M059J (cell line): ENCODE measurements around the gene THADA. TPM values are rescaled to one million over a fixed set of nuclear protein-coding genes. Genes with fewer than 3 reads are reported as not detected.
"Not testable (repeated sequence)": the region's sequence is repeated elsewhere in the genome, so short reads cannot be mapped to it uniquely, and the experiment has no call there.

ENCODE experiments used
- DNase-seq: peaks from one replicate; pipeline ENCODE4 v3.0.0-alpha.2; 2012; ENCODE audit warnings: low read depth
- total RNA-seq: library from RNA; depleted of rRNA; stranded (reverse); fragments of >200 nt; shearing (Covaris generic); gene quantifications from 2 replicates; pipeline ENCODE4 v1.2.3, GENCODE V29; 2014

THADA gene
- total RNA-seq, 1 experiment from 2014 or later = 12.7 TPM

DNA sequence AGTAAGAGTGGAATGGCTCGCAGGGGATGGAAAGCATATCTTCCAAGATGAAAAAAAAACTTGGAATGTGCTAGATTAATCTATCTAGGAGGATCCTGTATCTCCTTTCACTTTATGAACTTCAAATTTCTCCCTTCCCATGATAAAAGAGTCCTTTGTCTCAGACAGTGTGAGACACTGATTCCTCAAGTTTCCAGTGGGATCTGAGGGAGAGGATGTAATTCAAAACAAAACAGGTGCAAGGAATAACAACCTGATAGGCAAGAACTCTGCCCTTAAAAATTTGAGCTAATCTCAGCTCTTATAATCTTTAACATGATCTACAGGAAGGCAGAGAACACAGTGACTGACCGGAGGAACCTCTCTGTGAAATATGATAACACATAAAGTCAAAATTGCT lies 207.5 kb downstream of the THADA start:
- DNase-seq = no peak

DNA sequence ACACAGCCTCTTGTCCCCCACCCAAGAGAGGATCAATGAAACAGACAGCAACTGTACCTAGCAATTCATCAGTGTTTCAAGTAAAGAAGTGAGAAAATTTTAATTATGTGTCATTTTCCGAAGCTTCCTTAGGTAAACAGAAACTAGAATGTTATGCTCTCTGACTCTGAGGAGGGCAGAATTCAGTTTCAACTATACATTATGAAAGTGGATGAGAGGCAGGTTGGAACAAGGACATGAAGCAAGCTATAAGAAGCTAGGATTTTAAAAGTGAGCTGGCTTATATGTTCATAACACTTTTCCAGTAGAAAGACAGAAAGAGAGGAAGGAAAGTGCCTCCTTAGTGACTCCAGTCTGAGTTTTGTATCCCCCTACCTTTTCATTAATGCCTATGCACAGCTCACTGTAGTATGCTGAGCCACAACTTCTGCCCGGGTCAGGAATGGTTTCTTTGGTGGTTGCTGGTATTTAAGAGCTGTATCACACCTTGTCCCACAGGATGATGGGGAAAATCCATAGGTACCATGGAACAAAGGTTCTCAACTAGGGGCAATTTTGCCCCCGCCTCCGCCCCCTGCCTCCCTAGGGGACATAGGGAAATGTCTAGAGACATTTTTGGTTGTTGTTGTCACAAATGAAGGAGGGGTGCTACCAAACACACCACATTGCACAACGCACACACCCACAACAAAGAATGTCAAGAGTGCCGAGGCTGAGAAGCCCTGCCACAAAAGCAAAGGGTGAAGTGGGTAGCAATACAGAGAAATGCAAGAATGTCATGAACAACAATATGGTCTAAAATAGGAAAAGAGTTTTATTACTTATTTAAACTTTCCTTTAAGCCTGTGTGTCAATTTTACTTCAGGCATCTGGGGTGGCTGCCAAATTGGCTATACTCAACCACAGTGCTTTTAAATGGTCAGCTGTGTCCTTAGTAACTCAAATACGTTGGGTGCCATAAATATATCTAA lies 208.5 kb downstream of the THADA start:
- DNase-seq = peak; percentile 66

DNA sequence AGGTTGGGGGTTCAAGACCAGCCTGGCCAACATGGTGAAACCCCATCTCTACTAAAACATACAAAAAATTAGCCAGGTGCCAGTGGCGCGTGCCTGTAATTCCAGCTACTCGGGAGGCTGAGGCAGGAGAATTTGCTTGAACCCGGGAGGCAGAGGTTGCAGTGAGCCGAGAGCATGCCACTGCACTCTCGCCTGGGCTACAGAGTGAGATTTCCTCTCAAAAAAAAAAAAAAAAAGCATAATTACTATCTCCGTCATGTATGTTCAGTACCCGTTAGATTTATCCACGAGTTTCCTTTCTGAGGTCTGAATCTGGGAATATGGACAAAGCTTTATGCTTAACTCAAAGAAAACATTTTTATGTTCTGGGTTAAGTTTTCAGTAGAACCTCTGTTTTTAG lies 209.2 kb downstream of the THADA start:
- not testable (repeated sequence) for DNase-seq

DNA sequence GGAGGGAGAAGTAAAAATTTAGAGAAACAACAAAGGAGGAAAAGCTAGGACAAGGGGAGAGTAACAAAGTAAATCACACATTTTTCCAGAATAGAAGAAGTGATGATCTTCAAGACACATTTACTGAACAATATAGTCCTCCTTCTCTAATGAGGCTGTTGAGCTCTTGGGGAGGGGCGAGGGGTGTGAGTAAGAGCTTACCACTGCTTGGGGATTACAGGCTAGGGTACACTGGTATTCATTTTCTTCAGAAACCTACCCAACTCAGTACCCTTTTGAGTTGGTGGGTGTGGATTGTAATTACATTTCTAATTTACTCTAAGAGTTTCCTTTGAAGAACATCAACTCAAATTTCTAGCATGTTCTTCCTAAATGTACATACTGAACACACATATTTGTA lies 211.7 kb downstream of the THADA start:
- DNase-seq = no peak

DNA sequence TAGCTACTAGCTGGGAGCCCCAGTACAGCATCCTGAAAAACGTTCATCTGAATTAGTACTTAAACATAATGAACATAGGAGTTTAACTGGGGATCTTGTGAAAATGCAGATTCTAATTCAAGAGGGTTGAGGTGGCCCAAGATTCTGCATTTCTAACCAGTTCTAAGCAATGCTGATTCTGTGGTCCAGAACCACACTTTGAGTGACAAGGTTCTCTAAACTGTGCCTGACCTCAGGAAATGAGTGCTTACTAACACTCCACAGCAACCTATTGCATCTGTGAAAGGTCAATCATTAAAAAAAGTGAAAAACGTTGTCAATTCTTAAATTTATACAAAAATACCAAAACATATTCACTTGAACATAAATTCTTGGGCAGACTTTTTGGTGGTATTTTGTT lies 212.3 kb downstream of the THADA start:
- no peak for DNase-seq

DNA sequence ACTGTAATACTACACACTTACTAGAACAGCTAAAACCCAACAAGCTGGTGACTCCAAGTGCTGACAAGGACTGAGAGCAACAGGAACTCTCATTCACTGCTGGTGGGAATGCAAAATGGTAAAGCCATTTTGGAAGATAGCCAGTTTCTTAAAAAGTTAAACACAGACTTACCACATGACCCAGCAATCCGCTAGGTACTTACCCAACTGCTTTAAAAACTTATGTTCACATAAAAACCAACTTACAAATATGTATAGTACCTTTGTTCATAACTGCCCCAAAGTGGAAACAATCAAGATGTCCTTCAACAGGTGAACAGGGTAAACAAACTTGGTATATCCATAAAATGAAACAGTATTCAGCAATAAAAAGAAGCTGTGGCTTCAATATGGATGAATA lies 216.3 kb downstream of the THADA start:
- DNase-seq = no peak

DNA sequence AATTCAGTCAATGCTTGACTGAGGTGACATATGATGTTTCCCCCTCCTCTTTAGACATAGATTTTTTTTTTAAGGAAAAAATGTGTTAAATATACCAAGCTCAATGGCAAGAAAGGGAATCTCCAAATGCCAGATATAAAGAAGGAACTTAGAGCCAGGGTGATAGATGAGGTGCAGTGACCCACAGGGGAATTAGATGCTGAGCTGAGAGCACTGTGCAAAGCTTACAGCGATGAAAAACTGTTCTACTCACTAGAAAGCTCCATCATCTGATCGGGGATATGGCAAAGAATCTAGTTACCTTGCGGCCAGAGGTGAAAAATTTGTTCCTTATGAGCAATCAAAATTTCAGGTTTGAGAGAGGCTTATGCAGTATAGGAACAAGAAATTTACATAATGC lies 218.5 kb downstream of the THADA start:
- DNase-seq = no peak

DNA sequence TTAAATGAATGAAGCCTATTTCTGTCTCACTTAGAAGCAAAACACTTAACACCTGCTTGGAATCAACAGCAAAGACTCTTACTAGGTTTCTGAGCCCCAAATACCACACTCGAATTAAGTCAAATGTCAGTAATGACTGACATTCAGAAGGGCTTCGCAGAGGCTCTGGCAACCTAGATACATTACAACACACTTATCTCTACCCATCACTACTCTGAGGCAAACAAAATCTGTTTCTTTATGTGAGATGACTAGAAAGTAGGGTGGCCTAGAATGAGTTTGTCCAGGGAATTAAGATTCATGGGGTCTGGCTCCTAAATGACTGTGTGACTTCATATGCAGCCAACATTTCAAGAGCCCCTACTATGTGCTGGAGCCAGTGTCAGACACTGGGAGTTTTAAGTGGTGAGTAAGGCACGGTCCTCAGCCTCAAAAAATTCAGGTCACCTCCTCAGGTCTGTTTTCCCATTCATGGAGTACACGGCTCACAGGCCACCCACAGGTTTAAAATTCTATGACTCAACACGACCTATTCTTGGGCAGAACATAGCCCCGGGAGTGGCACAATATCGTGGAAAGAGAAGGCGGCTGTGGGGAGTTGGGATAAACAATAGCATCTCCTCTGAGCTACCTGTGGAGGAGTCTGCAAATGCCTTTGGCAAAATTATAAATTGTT lies 219.2 kb downstream of the THADA start:
- peak; percentile 6 for DNase-seq

DNA sequence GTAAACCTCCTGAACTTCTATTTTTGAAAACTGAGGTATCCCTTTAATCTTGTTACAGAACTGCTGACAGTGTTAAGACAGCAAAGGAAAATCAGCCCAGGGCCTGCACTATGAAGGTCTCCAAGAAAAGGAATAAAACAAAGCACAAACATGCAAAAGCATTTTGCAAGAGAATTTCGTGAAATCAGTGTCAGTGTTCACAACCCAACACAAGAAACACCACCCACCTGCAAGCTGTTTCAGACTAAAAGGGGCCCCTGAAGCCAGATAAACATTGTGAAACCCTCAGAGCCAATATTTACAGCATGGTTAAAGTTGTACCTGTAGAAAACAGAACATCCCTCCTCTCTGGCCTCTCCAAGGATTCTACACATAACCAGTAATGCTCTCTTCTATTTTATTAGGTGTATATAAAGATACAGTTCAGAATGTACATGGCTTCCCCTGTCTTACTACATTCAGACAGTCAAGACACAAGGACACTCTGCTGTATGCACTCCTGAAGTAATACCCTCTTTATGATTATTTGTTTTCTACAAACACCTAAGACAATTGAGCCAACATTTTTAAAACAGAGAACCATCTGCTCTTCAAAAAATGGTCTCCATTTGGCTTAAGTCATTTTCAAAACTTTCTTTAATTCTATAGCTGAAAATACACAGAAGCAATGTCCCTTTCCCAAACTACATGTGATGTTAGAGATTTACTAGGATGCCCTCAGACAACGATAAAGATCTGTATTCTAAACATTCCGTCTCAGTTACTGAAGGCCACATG lies 219.9 kb downstream of the THADA start:
- DNase-seq = no peak

DNA sequence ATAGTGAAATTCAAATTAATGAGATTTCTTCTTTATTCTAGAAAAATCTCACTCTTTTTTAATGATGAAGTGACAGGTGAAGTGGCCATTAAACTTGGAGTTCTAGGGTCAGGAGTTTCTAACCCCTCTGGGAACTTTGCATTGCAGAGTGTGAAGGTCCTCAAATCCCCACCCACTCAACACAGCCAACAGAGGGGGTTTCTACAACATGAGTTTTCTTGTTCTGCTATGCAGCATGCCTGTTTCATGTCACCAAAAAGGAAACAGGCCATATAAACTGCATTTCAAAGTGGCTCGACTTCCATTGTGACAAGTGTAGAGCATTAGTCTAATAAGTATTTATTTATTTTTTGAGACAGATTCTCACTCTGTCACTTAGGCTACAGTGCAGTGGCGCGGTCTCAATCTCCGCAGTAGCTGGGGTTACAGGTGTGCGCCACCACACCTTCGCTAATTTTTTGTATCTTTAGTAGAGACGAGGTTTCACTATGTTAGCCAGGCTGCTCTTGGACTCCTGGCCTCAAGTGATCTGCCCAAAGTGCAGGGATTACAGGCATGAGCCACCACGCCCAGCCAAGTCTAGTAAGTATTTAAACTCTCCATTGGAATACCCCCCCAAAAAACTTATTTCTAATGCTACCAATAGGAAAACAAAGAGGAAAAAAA lies 223.3 kb downstream of the THADA start:
- DNase-seq = no peak

DNA sequence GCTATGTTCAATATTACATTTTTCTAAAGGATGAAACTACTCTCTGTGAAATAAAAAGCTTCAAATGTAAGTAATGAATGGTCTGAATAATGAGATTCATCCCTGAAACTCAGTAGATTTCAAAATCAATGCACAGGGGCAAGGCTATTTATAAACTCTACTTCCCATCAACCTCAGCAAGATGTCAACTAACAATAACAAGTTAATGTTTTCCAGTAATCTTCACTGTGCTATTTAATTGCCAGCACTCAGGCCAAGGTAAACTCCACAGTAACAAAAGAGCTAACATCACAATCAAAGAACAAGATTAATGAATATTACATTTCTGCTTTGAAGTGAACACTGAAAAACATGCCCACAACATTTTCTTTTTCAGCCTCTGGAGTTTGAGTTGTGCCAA lies 225.1 kb downstream of the THADA start:
- no peak for DNase-seq

DNA sequence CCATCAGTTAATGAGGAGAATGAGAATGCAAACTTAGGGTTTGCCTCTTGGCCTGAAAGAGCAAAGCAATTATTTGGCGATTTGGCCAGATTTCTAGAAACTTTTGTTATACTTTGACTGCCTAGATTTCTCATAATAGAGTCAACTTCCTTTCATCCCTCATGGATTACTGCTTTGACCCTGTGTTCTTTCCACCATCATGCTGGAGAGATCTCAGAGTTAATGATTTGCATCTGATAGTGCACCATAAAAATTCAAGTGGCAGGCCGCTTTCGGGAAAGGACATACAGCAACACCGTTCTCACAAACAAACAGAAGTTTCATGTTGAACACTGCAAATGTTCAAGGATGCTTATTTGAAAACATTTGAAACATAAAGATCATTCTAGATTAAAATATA lies 225.7 kb downstream of the THADA start:
- no peak for DNase-seq

DNA sequence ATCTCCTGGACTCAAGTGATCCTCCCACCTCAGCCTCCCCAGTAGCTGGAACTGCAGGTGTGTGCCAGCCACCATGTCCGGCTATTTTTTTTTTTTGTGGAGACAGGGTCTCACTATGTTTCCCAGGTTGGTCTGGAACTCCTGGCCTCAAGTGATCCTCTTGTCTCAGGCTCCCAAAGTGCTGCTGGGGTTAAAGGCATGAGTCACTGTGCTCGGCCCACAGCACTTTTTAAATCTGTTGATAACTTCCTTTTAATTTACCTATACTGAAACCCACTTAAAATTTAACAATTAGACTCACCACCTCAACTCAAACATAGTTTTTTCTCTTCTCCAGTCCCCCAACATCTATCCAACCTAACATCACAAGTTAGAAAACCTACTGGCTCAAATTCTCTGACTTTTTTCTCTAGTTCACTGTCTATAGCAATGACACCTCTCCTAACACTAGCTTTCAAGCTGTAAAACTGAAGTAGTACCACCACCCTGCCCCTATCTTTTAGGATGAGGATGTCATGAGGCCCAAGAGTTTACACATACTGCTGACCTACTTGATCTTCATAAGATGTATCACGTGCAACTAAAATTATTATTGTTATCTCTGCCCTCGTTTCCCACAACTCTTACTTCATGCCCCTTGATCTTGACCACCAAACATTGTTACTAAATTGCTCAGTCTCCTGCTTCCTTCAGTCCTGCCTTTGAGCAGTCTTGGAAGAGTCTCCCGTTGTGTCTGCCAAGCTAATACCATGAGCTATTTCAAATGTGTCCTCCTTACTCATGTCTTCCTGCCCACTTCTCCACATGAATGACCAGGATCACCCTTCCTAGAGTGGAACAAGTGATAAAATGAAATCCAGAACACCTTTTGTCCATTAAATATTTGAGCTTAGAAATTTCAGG lies 227.1 kb downstream of the THADA start:
- DNase-seq = no peak

DNA sequence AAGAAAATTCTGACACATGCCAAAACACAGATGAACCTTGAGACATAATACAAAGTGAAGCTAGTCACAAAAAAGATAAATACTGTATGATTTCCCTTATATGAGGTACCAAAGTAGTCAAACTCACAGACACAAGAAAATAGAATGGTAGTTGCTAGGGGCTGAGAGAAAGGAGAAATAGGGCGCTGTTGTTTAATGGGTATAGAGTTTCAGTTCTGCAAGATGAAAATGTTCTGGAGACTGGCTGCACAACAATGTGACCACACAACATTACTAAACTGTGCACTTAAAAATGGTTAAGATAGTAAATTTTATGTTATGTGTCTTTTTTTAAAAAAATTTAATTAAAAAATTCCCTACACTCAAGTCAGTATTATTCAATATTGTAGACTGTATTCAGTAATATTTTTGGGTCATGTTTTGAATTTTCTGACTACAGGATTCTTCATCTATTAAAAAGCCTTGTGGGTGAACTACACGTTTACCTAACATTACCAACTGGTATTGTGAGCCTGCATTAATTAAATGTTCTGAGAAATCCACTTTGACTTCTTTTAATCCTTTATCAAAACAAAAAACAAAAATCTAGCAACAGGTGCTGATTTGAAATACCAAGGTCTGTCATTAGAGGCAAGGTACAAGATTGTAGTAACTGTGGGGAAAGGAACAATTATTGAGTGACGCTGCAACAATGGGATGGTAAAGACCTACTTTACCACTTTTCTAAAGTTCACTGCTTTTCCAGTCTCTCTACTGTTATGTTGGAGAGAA lies 228.6 kb downstream of the THADA start:
- no peak for DNase-seq

DNA sequence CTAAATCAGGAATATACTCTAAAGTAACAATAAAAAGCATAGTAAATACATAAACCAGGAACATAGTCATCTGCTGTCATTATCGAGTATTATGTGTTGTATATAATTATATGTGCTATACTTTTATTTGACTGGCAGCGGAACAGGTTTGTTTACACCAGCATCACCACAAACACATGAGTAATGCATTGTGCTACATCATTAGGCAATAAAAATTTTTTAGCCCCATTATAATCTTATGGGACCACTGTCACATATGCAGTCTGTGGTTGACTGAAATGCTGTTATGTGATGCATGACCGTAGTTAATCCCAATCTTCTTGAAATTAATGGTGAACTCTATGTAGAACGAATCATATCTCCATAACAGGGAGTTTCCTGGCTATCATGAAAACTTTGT lies 232.7 kb downstream of the THADA start:
- peak; percentile 44 for DNase-seq

DNA sequence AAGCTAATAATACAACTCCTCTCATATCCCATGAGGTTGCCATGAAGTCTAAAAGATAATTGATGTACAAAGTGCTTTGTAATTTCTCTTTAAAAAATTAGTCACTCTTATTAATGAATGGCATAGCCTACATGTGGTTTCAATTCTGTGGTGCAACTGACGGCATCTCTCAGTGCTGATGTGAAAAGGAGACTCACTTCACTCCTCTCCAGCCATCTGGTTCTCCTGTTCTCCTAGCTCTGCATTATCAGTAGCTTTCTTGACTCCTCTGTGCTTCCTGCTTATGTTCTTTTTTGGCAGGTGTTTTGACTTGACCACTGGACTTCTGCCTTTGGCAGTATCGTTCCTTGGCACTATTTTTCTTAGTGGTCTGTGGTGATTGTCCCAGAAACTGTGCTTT lies 234.6 kb downstream of the THADA start:
- DNase-seq = no peak

DNA sequence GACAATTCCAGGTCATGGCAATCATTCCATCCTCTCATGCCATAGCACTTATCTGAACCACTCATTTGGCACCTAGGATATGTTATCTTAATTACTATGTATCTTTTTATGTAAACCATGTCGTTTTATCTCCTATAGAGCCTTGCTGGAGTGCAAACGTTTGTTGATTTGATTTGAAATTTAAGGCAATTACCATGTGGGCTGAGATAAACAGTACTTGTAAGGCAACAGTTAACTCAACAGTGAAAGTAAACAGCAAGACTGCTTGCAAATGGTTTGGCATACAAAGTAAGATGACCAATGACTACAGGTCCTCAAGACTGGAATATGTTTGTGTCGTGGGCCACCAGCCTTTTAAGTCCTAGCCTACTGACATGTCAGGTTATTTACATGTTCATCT lies 235.7 kb downstream of the THADA start:
- DNase-seq = no peak

DNA sequence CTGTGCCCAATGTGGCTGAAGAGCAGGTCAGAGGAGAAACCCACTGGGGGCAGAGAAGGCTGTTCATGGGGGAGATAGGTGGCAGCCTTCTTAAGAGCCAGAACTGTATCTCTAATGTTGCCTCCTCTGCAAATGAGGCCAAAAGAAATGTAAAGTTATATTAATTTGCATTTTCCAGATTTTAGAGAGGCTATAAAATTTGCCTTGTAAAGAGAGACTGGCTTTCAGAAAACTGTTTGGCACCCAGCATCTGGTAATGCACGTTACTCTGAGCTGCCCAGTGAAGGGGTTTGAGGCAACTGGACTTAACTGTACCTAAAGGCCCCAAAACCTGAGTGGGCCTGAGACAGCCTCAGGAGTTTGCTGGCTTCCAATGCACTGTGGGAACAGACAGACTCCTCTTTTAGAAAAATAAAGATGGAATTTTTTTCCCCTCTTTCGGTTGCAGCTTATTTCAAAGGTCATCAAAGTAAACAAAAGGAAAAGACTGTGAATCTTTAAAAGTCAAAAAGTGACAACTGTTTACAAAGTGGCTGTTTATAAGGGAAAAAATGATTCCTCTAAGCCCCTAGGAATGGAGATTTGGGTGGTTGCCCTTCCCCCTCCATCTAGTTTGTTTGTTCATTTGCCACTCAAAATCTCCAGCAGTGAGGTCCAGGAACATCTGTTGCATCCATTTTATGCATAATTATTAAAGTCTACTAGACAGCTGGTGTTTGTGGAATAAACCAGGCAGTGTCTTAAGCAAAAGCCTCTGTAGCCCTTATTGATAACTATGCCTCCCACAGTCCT lies 237.2 kb downstream of the THADA start:
- no peak for DNase-seq

DNA sequence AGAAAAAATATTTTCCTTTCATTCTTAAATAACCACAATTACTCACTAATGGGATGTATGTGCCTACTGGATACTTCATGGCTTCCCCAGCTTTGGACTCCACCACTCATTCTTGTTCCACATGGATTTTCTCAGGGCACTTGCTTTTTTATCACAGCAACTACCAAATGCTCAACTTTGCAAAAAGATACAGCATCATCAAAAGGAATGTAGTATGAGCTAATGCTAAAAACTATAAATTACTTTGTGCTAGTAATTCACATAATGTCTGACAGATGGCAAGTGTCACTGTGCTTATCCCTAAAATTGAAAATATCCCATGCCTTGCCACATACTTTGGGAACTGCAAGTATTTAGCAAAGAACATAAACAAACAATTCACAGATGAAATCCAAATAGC lies 239.1 kb downstream of the THADA start:
- peak; percentile 45 for DNase-seq
